ENCODE results near the gene WNK2.

Gene WNK2

GRCh38 chr9:93294011-93294410 is 110.1 kb downstream of the WNK2 start:
- DNase-seq (ENCODE audit: low read depth in 2 of 2): no peak

GRCh38 chr9:93295031-93295430 is 111.1 kb downstream of the WNK2 start:
- DNase-seq (ENCODE audit: low read depth in 2 of 2): no peak

- DNase-seq (ENCODE audit: low read depth in 2 of 2): no peak
Measured at GRCh38 chr9:93295456-93296076, 111.6 kb downstream of the WNK2 start.

GRCh38 chr9:93296889-93297480 is 113.0 kb downstream of the WNK2 start:
- no peak for DNase-seq (ENCODE audit: low read depth in 2 of 2)

GRCh38 chr9:93297659-93298497 is 113.9 kb downstream of the WNK2 start:
- no peak for DNase-seq (ENCODE audit: low read depth in 2 of 2)

GRCh38 chr9:93298498-93299417 is 114.8 kb downstream of the WNK2 start:
- no peak for DNase-seq (ENCODE audit: low read depth in 2 of 2)

- DNase-seq (ENCODE audit: low read depth in 2 of 2): no peak
Measured at GRCh38 chr9:93299418-93300174, 115.7 kb downstream of the WNK2 start.

GRCh38 chr9:93300175-93300572 is 116.2 kb downstream of the WNK2 start:
- DNase-seq (ENCODE audit: low read depth in 2 of 2): no peak

- no peak for DNase-seq (ENCODE audit: low read depth in 2 of 2)
Measured at GRCh38 chr9:93300585-93301081, 116.7 kb downstream of the WNK2 start.

GRCh38 chr9:93301291-93301811 is 117.4 kb downstream of the WNK2 start:
- no peak for DNase-seq (ENCODE audit: low read depth in 2 of 2)

GRCh38 chr9:93301911-93302541 is 118.1 kb downstream of the WNK2 start:
- DNase-seq (ENCODE audit: low read depth in 2 of 2): no peak

- DNase-seq (ENCODE audit: low read depth in 2 of 2): peak; percentile 26 to 49
Measured at GRCh38 chr9:93302586-93303257, 118.8 kb downstream of the WNK2 start.

GRCh38 chr9:93303258-93303771 is 119.4 kb downstream of the WNK2 start:
- DNase-seq (ENCODE audit: low read depth in 2 of 2): no peak

- no peak for DNase-seq (ENCODE audit: low read depth in 2 of 2)
Measured at GRCh38 chr9:93303806-93304573, 120.1 kb downstream of the WNK2 start.

- DNase-seq (ENCODE audit: low read depth in 2 of 2): no peak
Measured at GRCh38 chr9:93304574-93305496, 120.9 kb downstream of the WNK2 start.

GRCh38 chr9:93305497-93306020 is 121.6 kb downstream of the WNK2 start:
- DNase-seq (ENCODE audit: low read depth in 2 of 2): no peak

- DNase-seq (ENCODE audit: low read depth in 2 of 2): no peak
Measured at GRCh38 chr9:93306081-93306480, 122.1 kb downstream of the WNK2 start.
